ENCODE results near the gene C1orf56.

DNA sequence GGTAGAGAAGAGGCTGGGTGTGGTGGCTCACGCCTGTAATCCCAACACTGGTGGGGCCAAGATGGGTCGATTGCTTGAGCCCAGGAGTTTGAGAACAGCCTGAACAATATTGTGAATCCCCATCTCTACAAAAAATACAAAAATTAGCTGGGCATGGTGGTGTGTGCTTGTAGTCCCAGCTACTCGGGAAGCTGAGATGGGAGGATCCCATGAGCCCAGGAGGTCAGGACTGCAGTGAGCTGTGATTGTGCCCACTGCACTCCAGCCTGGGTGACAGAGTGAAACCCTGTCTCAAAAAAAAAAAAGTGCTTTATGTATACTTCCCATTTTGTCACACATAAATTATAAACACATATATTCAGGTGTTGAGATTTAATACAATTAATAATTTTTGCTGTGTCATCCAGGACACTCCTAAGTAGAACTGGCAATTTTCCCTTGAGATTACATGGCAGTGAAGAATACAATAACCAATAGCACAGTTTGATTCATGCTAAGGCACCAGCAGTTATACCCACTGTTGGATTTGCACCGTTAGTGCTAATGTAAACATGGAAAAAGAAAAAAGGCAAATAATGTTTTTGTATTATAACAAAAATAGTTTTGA lies 38.5 kb downstream of the C1orf56 start:
- TF ChIP-seq NR2C2 (IDR thresholded peaks at IDR 0.05; ENCODE audit: borderline replicate concordance, control insufficient read depth, insufficient read length, low read depth) (no peak), CHD2 (IDR thresholded peaks at IDR 0.05; ENCODE audit: borderline replicate concordance, low read depth, low read length) (no peak), EZH2 (IDR thresholded peaks at IDR 0.05; ENCODE audit: borderline replicate concordance, control insufficient read depth, low read depth, low read length) (no peak), ESRRA (IDR thresholded peaks at IDR 0.05; ENCODE audit: low read length) (no peak), POLR2AphosphoS5 (IDR thresholded peaks at IDR 0.05; ENCODE audit: low read length) (no peak), EED (IDR thresholded peaks at IDR 0.05; ENCODE audit: low read depth) (no peak)
- TF ChIP-seq, protein P1, sequence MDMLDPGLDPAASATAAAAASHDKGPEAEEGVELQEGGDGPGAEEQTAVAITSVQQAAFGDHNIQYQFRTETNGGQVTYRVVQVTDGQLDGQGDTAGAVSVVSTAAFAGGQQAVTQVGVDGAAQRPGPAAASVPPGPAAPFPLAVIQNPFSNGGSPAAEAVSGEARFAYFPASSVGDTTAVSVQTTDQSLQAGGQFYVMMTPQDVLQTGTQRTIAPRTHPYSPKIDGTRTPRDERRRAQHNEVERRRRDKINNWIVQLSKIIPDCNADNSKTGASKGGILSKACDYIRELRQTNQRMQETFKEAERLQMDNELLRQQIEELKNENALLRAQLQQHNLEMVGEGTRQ (IDR thresholded peaks at IDR 0.05; ENCODE audit: borderline replicate concordance, low read depth, low read length): no peak

Data from GM12878 (cell line).